Measurements from ENCODE around the gene CCND1.

CCND1 gene

DNA sequence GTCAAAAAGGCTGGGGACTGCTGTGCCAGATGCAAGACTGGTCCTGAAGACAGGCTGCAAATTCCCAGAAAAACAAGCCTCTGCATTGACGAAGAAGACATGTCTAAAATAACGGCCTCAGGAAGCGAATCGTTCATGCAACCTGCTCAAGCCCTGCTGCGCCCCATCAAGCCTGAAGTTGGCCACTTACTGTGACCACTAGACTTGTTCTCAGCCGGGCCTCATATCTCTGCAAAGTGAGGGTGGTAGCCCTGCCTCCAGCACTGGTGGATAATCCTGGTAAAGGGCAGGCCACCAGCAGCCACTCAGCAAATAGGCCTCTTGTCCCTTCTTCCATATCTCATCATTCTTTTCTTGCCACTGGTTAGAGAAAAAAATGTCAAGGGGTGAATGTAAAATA, 22.4 kb downstream of the CCND1 start:
- no peak for DNase-seq (ENCODE audit: low read depth)
- no peak overlapping the region for H3K4me3 ChIP-seq (ENCODE audit: low read depth, low read length)
- TF ChIP-seq, protein P1, sequence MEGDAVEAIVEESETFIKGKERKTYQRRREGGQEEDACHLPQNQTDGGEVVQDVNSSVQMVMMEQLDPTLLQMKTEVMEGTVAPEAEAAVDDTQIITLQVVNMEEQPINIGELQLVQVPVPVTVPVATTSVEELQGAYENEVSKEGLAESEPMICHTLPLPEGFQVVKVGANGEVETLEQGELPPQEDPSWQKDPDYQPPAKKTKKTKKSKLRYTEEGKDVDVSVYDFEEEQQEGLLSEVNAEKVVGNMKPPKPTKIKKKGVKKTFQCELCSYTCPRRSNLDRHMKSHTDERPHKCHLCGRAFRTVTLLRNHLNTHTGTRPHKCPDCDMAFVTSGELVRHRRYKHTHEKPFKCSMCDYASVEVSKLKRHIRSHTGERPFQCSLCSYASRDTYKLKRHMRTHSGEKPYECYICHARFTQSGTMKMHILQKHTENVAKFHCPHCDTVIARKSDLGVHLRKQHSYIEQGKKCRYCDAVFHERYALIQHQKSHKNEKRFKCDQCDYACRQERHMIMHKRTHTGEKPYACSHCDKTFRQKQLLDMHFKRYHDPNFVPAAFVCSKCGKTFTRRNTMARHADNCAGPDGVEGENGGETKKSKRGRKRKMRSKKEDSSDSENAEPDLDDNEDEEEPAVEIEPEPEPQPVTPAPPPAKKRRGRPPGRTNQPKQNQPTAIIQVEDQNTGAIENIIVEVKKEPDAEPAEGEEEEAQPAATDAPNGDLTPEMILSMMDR (IDR thresholded peaks at IDR 0.05; ENCODE audit: low read depth, low read length, missing control alignments): no peak

DNA sequence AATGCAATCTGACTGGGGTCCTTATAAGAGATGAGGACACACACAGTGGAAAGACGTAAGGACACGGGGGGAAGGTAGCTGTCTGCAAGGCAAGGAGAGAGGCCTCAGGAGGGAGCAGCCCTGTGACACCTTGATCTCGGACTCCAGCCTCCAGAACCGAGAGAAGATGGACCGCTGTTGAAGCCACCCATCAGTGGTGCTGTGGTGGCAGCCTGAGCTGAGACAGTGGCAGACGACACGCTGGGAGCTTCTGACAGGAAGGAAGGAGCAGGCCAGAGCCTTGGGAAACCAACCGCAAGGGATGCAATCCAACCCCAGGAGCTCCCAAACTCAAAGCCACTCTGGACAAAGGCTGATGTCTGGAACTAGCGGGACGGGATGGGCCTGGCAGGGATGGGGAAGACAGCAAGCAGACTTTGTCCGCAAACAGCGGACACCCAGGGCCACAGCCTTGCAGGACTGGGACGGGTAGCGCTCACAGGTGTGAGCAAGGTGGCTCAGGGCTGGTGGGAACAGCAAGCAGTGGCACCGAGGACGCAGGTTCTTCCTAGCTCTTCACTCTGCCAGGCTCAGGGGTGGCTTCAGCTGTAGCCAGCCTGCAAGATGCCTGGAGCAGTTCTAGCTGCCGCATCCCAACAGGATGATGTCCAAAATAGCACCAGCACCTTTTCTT, 23.3 kb downstream of the CCND1 start:
- H3K4me3 ChIP-seq (ENCODE audit: low read depth, low read length): no peak overlapping the region
- TF ChIP-seq, protein P1 (IDR thresholded peaks at IDR 0.05; ENCODE audit: low read depth, low read length, missing control alignments): no peak
- DNase-seq (ENCODE audit: low read depth): no peak

DNA sequence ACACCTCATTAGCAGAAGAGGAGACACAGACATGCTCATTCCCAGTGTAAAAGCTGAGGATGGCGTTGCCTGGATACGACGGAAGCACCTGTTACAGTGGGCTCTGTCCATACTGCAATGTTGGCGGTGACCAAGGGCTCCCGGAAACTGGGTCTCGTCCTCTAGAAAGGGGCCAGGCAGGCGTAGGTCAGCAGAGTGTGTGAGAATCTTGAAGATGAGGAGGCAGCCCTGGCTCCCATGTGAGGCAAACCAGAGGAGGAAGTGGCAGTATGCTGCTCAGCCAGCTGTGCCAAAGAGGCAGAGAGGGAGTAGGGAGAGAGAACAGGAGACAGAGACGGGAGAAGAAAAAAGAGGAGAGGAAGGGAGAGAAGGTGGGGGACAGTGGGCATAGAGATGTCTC, 23.9 kb downstream of the CCND1 start:
- TF ChIP-seq, protein P1 (IDR thresholded peaks at IDR 0.05; ENCODE audit: low read depth, low read length, missing control alignments): no peak
- H3K4me3 ChIP-seq (ENCODE audit: low read depth, low read length): no peak overlapping the region
- no peak for DNase-seq (ENCODE audit: low read depth)

DNA sequence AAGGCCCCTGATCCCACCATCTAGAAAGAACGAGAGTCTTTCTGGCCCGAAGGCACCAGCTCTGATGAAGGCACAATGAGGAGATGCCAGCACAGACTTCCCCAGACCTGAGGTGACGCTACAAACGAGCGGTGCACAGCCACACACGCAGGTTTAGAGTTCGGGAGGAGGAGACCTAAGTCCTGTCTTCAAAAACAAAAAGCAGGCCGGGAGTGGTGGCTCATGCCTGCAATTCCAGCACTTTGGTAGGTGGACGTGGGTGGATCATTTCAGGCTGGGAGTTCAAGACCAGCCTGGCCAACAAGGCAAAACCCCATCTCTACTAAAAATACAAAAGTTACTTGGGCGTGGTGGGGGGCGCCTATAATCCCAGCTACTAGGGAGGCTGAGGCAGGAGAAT, 24.7 kb downstream of the CCND1 start:
- no peak overlapping the region for H3K4me3 ChIP-seq (ENCODE audit: low read depth, low read length)
- DNase-seq (ENCODE audit: low read depth): no peak
- TF ChIP-seq, protein P1 (IDR thresholded peaks at IDR 0.05; ENCODE audit: low read depth, low read length, missing control alignments): no peak

DNA sequence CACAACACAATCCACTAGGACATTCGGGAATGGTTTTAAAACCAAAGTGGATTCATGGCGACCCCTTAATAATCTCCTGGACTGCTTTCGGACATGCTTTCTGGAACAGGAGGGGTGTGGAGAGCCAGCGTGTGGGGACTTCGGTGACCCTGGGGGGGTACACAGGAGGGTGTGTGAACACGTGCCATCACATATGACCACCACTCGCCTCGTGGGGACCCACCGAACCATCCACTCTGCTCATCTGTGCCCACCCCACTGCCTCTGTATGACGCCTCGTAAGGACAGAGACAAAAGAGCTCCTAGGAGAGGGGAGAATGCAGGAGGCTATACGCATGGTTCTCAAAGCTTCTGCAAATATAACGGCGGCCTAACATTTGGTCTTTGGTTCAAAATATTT, 25.3 kb downstream of the CCND1 start:
- TF ChIP-seq, protein P1 (IDR thresholded peaks at IDR 0.05; ENCODE audit: low read depth, low read length, missing control alignments): no peak
- no peak for DNase-seq (ENCODE audit: low read depth)
- no peak overlapping the region for H3K4me3 ChIP-seq (ENCODE audit: low read depth, low read length)

DNA sequence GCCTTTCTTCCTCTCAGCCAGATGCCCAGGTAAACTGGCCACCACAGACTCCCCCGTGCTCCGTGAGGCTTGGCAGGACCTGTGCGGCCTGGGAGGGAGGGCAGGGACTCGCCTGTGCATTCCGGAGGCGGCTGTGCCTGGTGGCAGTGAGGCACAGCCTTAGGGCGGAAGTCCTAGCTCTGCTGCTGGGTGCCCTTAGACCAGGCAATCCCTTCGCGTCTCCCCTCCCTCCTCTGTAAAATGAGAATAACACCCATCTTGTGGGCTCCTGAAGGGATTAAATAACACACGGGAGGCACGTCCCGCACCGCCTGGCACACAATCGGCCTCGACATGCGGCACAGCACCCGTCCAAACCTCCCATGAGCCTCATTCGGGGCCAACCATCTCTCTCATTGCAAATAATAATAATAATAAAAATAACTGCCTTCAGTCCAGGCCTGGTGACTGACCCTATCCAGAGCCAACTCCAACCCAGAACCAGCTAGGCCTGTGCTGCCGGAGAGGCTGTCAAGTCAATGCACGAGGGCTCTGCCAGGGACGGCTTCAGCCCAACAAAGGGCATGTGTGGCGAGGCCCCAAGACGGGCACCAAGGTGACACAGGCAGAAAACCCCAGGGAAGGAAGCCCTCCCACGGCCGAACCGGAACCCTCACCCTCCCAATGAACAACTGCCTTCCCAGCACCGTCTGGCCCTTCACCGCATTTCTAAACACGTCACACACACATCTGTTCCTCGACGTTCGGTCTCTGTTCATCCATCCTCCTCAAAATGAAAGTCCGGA, 26.0 kb downstream of the CCND1 start:
- no peak for DNase-seq (ENCODE audit: low read depth)
- TF ChIP-seq, protein P1 (IDR thresholded peaks at IDR 0.05; ENCODE audit: low read depth, low read length, missing control alignments): no peak
- H3K4me3 ChIP-seq (ENCODE audit: low read depth, low read length): no peak overlapping the region

Data from GM12864 (cell line).